Right lobe of liver (tissue), 6 donors: ENCODE results near the gene SDK1. TPM values are rescaled to one million over a fixed set of nuclear protein-coding genes. Genes with fewer than 3 reads are reported as not detected.

ENCODE experiments used
- ATAC-seq, 4 donors: fragments of 200-7000 bp; cut with Tn5 transposase; one replicate each; pipeline ENCODE4 v1.9.1; 2020; ENCODE audit warnings: mild to moderate bottlenecking in 4 of 4, moderate library complexity in 4 of 4
- DNase-seq, 3 donors: peaks; one replicate each; pipeline ENCODE4 v3.0.0-alpha.2; 2020
- H3K27ac ChIP-seq, 3 donors: fragments of 200-600 bp; one replicate each; pipeline ENCODE4 v1.8.0; 2022
- H3K27me3 ChIP-seq, 2 donors: fragments of 200-600 bp; one replicate each; pipeline ENCODE4 v1.8.0; 2022
- H3K36me3 ChIP-seq, 4 donors: fragments of 200-600 bp; sonication (generic) in 1 of 4; one replicate each; pipeline versions ENCODE4 v1.5.1 to v1.8.0; 2017 to 2022; ENCODE audit warnings: control low read depth in 1 of 4
- H3K4me1 ChIP-seq, 4 donors: fragments of 200-600 bp; sonication (generic) in 1 of 4; one replicate each; pipeline versions ENCODE4 v1.5.1 to v1.8.0; 2017 to 2022; ENCODE audit warnings: control low read depth in 1 of 4
- H3K4me3 ChIP-seq, 3 donors: fragments of 200-600 bp; one replicate each; pipeline ENCODE4 v1.8.0; 2022
- H3K9me3 ChIP-seq, 4 donors: fragments of 200-600 bp; sonication (generic) in 1 of 4; one replicate each; pipeline versions ENCODE4 v1.5.1 to v1.8.0; 2017 to 2022; ENCODE audit warnings: control low read depth in 1 of 4
- CTCF ChIP-seq, 4 donors: fragments of 200-600 bp in 3 of 4; fragments of 450-650 bp in 1 of 4; IDR thresholded peaks; one replicate each; pipeline versions ENCODE4 v1.5.1 to v1.8.0; 2016 to 2022; ENCODE audit warnings: antibody characterized with exemption in 4 of 4, mild to moderate bottlenecking in 2 of 4
- POLR2A ChIP-seq: fragments of 450-650 bp; IDR thresholded peaks from one replicate; pipeline ENCODE4 v1.6.1; 2017; ENCODE audit warnings: antibody characterized with exemption, mild to moderate bottlenecking
- WGBS: methylation state at CpG from one replicate; pipeline ENCODE4 v1.1.6; 2018; ENCODE audit warnings: low coverage, low lambda C conversion rate; ENCODE audit not compliant: insufficient coverage; ENCODE audit errors: missing lambda C conversion rate; 5-methylcytosine and 5-hydroxymethylcytosine counted together
- intact Hi-C, 2 donors: fragments of 100-400 bp; cut with DNase I; formaldehyde crosslinking; loops; one replicate each; pipeline versions ENCODE4 v1.11.2 to v1.14.1; 2022
- total RNA-seq, 6 experiments: library from RNA; depleted of rRNA in 2 of 6; stranded (reverse); fragments of >200 nt in 2 of 6; fragmentation: NEBNext Ultra II Directional in 3 of 6; extraction: Animal tissue kit (Norgen Biotek cat#: 25700) in 3 of 6; gene quantifications; one replicate each; pipeline versions ENCODE4 v1.1.0 to v1.2.4, GENCODE V29; 2016 to 2023
- donor health status: DM: no; HTN: yes; CAD: no.
- donor health status: DM: no; HTN: no; CAD: no.
- donor health status: DM: no; HTN: no; CAD: no.
- donor health status: DM: no; HTN: yes; CAD: no.
- donor health status: DM: no; HTN: yes; CAD: no.

SDK1 gene
- total RNA-seq, 6 experiments from 2014 or later, result 0.07 to 1.4 (median 0.65) TPM

GRCh38 chr7:3380886-3381685, 80.0 kb downstream of the SDK1 start:
- H3K36me3 ChIP-seq, result no peaks in the 10 kb centered on the region
- no peaks in the 10 kb centered on the region for H3K27me3 ChIP-seq
- H3K27ac ChIP-seq, result no peak overlapping the region
- ATAC-seq, result no peak
- H3K9me3 ChIP-seq, result no peaks in the 10 kb centered on the region
- TF ChIP-seq CTCF (IDR thresholded peaks at IDR 0.05) (no peak), POLR2A (no peak)
- DNase-seq, result no peak
- H3K4me1 ChIP-seq, result no peaks in the 10 kb centered on the region
- intact Hi-C loops, result no loop called here
- WGBS, result 28% methylated on average over 10 of the region's 12 CpGs
- no peak overlapping the region for H3K4me3 ChIP-seq

- DNase-seq (no peak), ATAC-seq (no peak)
- no peaks in the 10 kb centered on the region for H3K4me1 ChIP-seq
- H3K27ac ChIP-seq, result no peak overlapping the region
- WGBS, result 16% methylated on average over 3 of the region's 5 CpGs
- H3K4me3 ChIP-seq, result no peak overlapping the region
- no peak for TF ChIP-seq CTCF (IDR thresholded peaks at IDR 0.05)
- no peak for TF ChIP-seq POLR2A
- H3K36me3 ChIP-seq, result no peaks in the 10 kb centered on the region
- intact Hi-C loops, result no loop called here
- H3K27me3 ChIP-seq, result no peaks in the 10 kb centered on the region
- H3K9me3 ChIP-seq, result no peaks in the 10 kb centered on the region
These were observed 85.6 kb downstream of the SDK1 start for GRCh38 chr7:3386423-3387190.

- H3K36me3 ChIP-seq, result no peaks in the 10 kb centered on the region
- no peak overlapping the region for H3K4me3 ChIP-seq
- ATAC-seq, result no peak
- H3K27ac ChIP-seq, result no peak overlapping the region
- intact Hi-C loops, result no loop called here
- peaks cover 0 to 8% (median 0%) of the 10 kb centered on the region in 4 donors for H3K9me3 ChIP-seq
- 55% methylated on average over 3 of the region's 3 CpGs for WGBS
- H3K4me1 ChIP-seq, result no peaks in the 10 kb centered on the region
- no peak for DNase-seq
- H3K27me3 ChIP-seq, result no peaks in the 10 kb centered on the region
- no peak for TF ChIP-seq CTCF (IDR thresholded peaks at IDR 0.05)
- no peak for TF ChIP-seq POLR2A
These were observed 92.8 kb downstream of the SDK1 start for GRCh38 chr7:3393862-3394261.

- H3K4me1 ChIP-seq, result no peaks in the 10 kb centered on the region
- H3K4me3 ChIP-seq, result no peak overlapping the region
- H3K27ac ChIP-seq, result no peak overlapping the region
- H3K9me3 ChIP-seq, result peaks cover 0 to 8% (median 0%) of the 10 kb centered on the region in 4 donors
- DNase-seq (no peak), ATAC-seq (no peak)
- no peaks in the 10 kb centered on the region for H3K27me3 ChIP-seq
- intact Hi-C loops, result no loop called here
- no peaks in the 10 kb centered on the region for H3K36me3 ChIP-seq
- no peak for TF ChIP-seq CTCF (IDR thresholded peaks at IDR 0.05)
- no peak for TF ChIP-seq POLR2A
- WGBS, result 61% methylated on average over 3 of the region's 3 CpGs
These were observed 96.3 kb downstream of the SDK1 start for GRCh38 chr7:3397324-3397723.
